Glomerular endothelial cell (primary cell): ENCODE data around the gene PRPF38B. TPM values are rescaled to one million over a fixed set of nuclear protein-coding genes. Genes with fewer than 3 reads are reported as not detected.
"Not testable (repeated sequence)": the region's sequence is repeated elsewhere in the genome, so short reads cannot be mapped to it uniquely, and the experiment has no call there.

Experiments used
- DNase-seq: peaks from one replicate; pipeline ENCODE4 v3.0.0-alpha.2; 2011; ENCODE audit warnings: low read depth, low spot score; ENCODE audit errors: extremely low read depth
- total RNA-seq: library from RNA; depleted of rRNA; stranded (reverse); fragments of >200 nt; gene quantifications from 2 replicates; pipeline ENCODE4 v1.2.3, GENCODE V29; 2015

Gene PRPF38B
- total RNA-seq: 9.3 and 23.1 TPM in 2 replicates

- peak; percentile 37 for DNase-seq
Measured at GRCh38 chr1:108691942-108692723, at the start of gene PRPF38B. Gene PRPF38B, plus strand, starts transcription at chr1:108692310. Its CDS starts 282 bp downstream, at chr1:108692592.

- peak; percentile 63 for DNase-seq
Measured at GRCh38 chr1:108643492-108644335, 48.4 kb upstream of the PRPF38B start.

GRCh38 chr1:108644984-108645383 lies 47.1 kb upstream of the PRPF38B start:
- DNase-seq: no peak

GRCh38 chr1:108645564-108646184 lies 46.4 kb upstream of the PRPF38B start:
- no peak for DNase-seq

GRCh38 chr1:108646265-108646647 lies 45.9 kb upstream of the PRPF38B start:
- DNase-seq: no peak

GRCh38 chr1:108646648-108647269 lies 45.4 kb upstream of the PRPF38B start:
- DNase-seq: no peak

- no peak for DNase-seq
Measured at GRCh38 chr1:108653431-108654105, 38.5 kb upstream of the PRPF38B start.

GRCh38 chr1:108657356-108658080 lies 34.6 kb upstream of the PRPF38B start:
- no peak for DNase-seq

GRCh38 chr1:108661030-108661609 lies 31.0 kb upstream of the PRPF38B start, which contains the start of gene HENMT1:
Gene HENMT1, minus strand, starts transcription at chr1:108661093. Its CDS starts 1,209 bp downstream, at chr1:108659884.
- no peak for DNase-seq

GRCh38 chr1:108663074-108663473 lies 29.0 kb upstream of the PRPF38B start:
- no peak for DNase-seq

GRCh38 chr1:108664481-108664880 lies 27.6 kb upstream of the PRPF38B start:
- no peak for DNase-seq

- DNase-seq: no peak
Measured at GRCh38 chr1:108665067-108665466, 27.0 kb upstream of the PRPF38B start.

GRCh38 chr1:108665771-108666170 lies 26.3 kb upstream of the PRPF38B start:
- DNase-seq: no peak

- DNase-seq: not testable (repeated sequence)
Measured at GRCh38 chr1:108667422-108667821, 24.7 kb upstream of the PRPF38B start.

- no peak for DNase-seq
Measured at GRCh38 chr1:108668777-108669176, 23.3 kb upstream of the PRPF38B start.

- no peak for DNase-seq
Measured at GRCh38 chr1:108669679-108670078, 22.4 kb upstream of the PRPF38B start.

GRCh38 chr1:108670131-108670773 lies 21.9 kb upstream of the PRPF38B start:
- no peak for DNase-seq

- no peak for DNase-seq
Measured at GRCh38 chr1:108671143-108671542, 21.0 kb upstream of the PRPF38B start.

GRCh38 chr1:108678706-108679105 lies 13.4 kb upstream of the PRPF38B start:
- no peak for DNase-seq
